ENCODE data around the gene HRK.

Gene HRK

GRCh38 chr12:116903818-116904217, 22.6 kb upstream of the HRK start:
- in situ Hi-C loops (cut with MboI; ENCODE audit: low pct_unique_long_range_greater_than_20kb, low sequenced_read_pairs): no loop called here
- no peak for DNase-seq

GRCh38 chr12:116901612-116902011, 20.4 kb upstream of the HRK start:
- in situ Hi-C loops (cut with MboI; ENCODE audit: low pct_unique_long_range_greater_than_20kb, low sequenced_read_pairs): no loop called here
- DNase-seq: no peak

GRCh38 chr12:116898669-116899068, 17.4 kb upstream of the HRK start:
- in situ Hi-C loops (cut with MboI; ENCODE audit: low pct_unique_long_range_greater_than_20kb, low sequenced_read_pairs): no loop called here
- DNase-seq: no peak

- in situ Hi-C loops (cut with MboI; ENCODE audit: low pct_unique_long_range_greater_than_20kb, low sequenced_read_pairs): no loop called here
- DNase-seq: no peak
Observed at GRCh38 chr12:116897476-116897875, 16.2 kb upstream of the HRK start.

- in situ Hi-C loops (cut with MboI; ENCODE audit: low pct_unique_long_range_greater_than_20kb, low sequenced_read_pairs): no loop called here
- no peak for DNase-seq
Observed at GRCh38 chr12:116896411-116896924, 15.2 kb upstream of the HRK start.

GRCh38 chr12:116894913-116895312, 13.7 kb upstream of the HRK start:
- in situ Hi-C loops (cut with MboI; ENCODE audit: low pct_unique_long_range_greater_than_20kb, low sequenced_read_pairs): no loop called here
- DNase-seq: no peak

GRCh38 chr12:116892349-116893140, 11.3 kb upstream of the HRK start:
- DNase-seq: no peak
- in situ Hi-C loops (cut with MboI; ENCODE audit: low pct_unique_long_range_greater_than_20kb, low sequenced_read_pairs): no loop called here

GRCh38 chr12:116891019-116891418, 9.8 kb upstream of the HRK start:
- in situ Hi-C loops (cut with MboI; ENCODE audit: low pct_unique_long_range_greater_than_20kb, low sequenced_read_pairs): no loop called here
- DNase-seq: no peak

GRCh38 chr12:116890330-116890729, 9.1 kb upstream of the HRK start:
- in situ Hi-C loops (cut with MboI; ENCODE audit: low pct_unique_long_range_greater_than_20kb, low sequenced_read_pairs): no loop called here
- no peak for DNase-seq

GRCh38 chr12:116887897-116888296, 6.7 kb upstream of the HRK start:
- in situ Hi-C loops (cut with MboI; ENCODE audit: low pct_unique_long_range_greater_than_20kb, low sequenced_read_pairs): no loop called here
- DNase-seq: no peak

GRCh38 chr12:116887244-116887643, 6.0 kb upstream of the HRK start:
- no peak for DNase-seq
- in situ Hi-C loops (cut with MboI; ENCODE audit: low pct_unique_long_range_greater_than_20kb, low sequenced_read_pairs): no loop called here

GRCh38 chr12:116885491-116885890, 4.2 kb upstream of the HRK start:
- in situ Hi-C loops (cut with MboI; ENCODE audit: low pct_unique_long_range_greater_than_20kb, low sequenced_read_pairs): no loop called here
- peak; percentile 73 for DNase-seq

- no peak for DNase-seq
- in situ Hi-C loops (cut with MboI; ENCODE audit: low pct_unique_long_range_greater_than_20kb, low sequenced_read_pairs): no loop called here
Observed at GRCh38 chr12:116884871-116885270, 3.6 kb upstream of the HRK start.

- in situ Hi-C loops (cut with MboI; ENCODE audit: low pct_unique_long_range_greater_than_20kb, low sequenced_read_pairs): no loop called here
- peak; percentile 23 for DNase-seq
Observed at GRCh38 chr12:116882742-116883141, 1.5 kb upstream of the HRK start.

- in situ Hi-C loops (cut with MboI; ENCODE audit: low pct_unique_long_range_greater_than_20kb, low sequenced_read_pairs): no loop called here
- DNase-seq: peak; percentile 11
Observed at GRCh38 chr12:116881877-116882507, 751 bp upstream of the HRK start.

GRCh38 chr12:116880817-116881324, 370 bp downstream of the HRK start:
- in situ Hi-C loops (cut with MboI; ENCODE audit: low pct_unique_long_range_greater_than_20kb, low sequenced_read_pairs): no loop called here
- DNase-seq: peak; percentile 58

- in situ Hi-C loops (cut with MboI; ENCODE audit: low pct_unique_long_range_greater_than_20kb, low sequenced_read_pairs): no loop called here
- no peak for DNase-seq
Observed at GRCh38 chr12:116880213-116880816, 926 bp downstream of the HRK start.

- in situ Hi-C loops (cut with MboI; ENCODE audit: low pct_unique_long_range_greater_than_20kb, low sequenced_read_pairs): no loop called here
- no peak for DNase-seq
Observed at GRCh38 chr12:116879509-116880212, 1.6 kb downstream of the HRK start.
